Ishikawa (cell line): Measurements from ENCODE around the gene OSBPL10.

Source experiments
- CEBPB ChIP-seq: IDR thresholded peaks from 2 replicates; pipeline ENCODE4 v1.6.1; 2012
- CREB1 ChIP-seq: IDR thresholded peaks from 2 replicates; pipeline ENCODE4 v1.6.1; 2012; ENCODE audit warnings: low read depth
- EGR1 ChIP-seq: IDR thresholded peaks from 2 replicates; pipeline ENCODE4 v1.6.1; 2012
- EP300 ChIP-seq: IDR thresholded peaks from 2 replicates; pipeline ENCODE4 v1.6.1; 2012; ENCODE audit warnings: borderline replicate concordance
- FOXM1 ChIP-seq: IDR thresholded peaks from 2 replicates; pipeline ENCODE4 v1.6.1; 2012; ENCODE audit warnings: low read depth, borderline replicate concordance
- NFIC ChIP-seq: IDR thresholded peaks from 2 replicates; pipeline ENCODE4 v1.6.1; 2012
- RAD21 ChIP-seq: IDR thresholded peaks from 2 replicates; pipeline ENCODE4 v1.6.1; 2012; ENCODE audit warnings: low read depth
- TAF1 ChIP-seq: IDR thresholded peaks from 2 replicates; pipeline ENCODE4 v1.6.1; 2012; ENCODE audit warnings: low read depth, mild to moderate bottlenecking
- TCF12 ChIP-seq: IDR thresholded peaks from 2 replicates; pipeline ENCODE4 v1.6.1; 2012; ENCODE audit warnings: low read depth
- TEAD4 ChIP-seq: IDR thresholded peaks from 2 replicates; pipeline ENCODE4 v1.6.1; 2012
- YY1 ChIP-seq: IDR thresholded peaks from 2 replicates; pipeline ENCODE4 v1.6.1; 2012; ENCODE audit warnings: low read depth
- ZBTB7A ChIP-seq: IDR thresholded peaks from 2 replicates; pipeline ENCODE4 v1.6.1; 2012; ENCODE audit warnings: low read depth
- TF ChIP-seq, protein P1 (sequence below): IDR thresholded peaks from 2 replicates; pipeline ENCODE4 v1.6.1; 2012; ENCODE audit warnings: low read depth, mild to moderate bottlenecking
- TF ChIP-seq, protein P2 (sequence below): IDR thresholded peaks from 2 replicates; pipeline ENCODE4 v1.6.1; 2012
- TF ChIP-seq, protein P3 (sequence below): IDR thresholded peaks from 2 replicates; pipeline ENCODE4 v1.6.1; 2012

Gene OSBPL10

DNA sequence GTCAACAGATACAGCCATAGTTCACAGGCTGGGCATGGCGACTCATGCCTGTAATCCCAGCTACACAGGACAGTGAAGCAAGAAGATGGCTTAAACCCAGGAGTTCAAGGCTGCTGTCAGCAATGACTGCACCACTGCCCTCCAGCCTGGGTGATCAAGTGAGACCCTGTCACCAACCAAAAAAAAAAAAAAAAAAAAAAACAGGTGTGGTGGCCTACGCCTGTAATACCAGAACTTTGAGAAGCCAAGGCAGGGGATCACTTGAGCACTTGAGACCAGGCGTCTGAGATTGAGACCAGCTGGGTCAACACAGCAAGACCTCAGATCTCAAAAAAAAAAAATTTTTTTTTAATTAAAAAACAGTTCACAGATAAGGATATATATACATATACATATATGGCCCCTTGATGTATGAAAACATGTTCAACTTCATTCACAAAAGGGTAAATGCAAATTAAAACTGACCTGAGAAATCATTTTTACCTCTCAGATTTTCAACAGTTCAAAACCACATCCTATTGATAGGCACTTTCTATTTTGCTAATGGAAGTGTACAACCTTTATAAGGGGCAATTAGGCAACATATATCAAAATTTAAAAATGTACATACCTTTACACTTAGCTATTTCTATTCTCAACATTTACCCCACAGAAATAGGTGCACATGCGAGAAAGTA is 51.1 kb downstream of the OSBPL10 start:
- TF ChIP-seq YY1 = no peak
- TF ChIP-seq TCF12 = no peak
- TF ChIP-seq EP300 = no peak
- no peak for TF ChIP-seq TAF1
- TF ChIP-seq, protein P1, sequence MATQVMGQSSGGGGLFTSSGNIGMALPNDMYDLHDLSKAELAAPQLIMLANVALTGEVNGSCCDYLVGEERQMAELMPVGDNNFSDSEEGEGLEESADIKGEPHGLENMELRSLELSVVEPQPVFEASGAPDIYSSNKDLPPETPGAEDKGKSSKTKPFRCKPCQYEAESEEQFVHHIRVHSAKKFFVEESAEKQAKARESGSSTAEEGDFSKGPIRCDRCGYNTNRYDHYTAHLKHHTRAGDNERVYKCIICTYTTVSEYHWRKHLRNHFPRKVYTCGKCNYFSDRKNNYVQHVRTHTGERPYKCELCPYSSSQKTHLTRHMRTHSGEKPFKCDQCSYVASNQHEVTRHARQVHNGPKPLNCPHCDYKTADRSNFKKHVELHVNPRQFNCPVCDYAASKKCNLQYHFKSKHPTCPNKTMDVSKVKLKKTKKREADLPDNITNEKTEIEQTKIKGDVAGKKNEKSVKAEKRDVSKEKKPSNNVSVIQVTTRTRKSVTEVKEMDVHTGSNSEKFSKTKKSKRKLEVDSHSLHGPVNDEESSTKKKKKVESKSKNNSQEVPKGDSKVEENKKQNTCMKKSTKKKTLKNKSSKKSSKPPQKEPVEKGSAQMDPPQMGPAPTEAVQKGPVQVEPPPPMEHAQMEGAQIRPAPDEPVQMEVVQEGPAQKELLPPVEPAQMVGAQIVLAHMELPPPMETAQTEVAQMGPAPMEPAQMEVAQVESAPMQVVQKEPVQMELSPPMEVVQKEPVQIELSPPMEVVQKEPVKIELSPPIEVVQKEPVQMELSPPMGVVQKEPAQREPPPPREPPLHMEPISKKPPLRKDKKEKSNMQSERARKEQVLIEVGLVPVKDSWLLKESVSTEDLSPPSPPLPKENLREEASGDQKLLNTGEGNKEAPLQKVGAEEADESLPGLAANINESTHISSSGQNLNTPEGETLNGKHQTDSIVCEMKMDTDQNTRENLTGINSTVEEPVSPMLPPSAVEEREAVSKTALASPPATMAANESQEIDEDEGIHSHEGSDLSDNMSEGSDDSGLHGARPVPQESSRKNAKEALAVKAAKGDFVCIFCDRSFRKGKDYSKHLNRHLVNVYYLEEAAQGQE = no peak
- no peak for TF ChIP-seq NFIC
- TF ChIP-seq TEAD4 = no peak
- TF ChIP-seq RAD21 = no peak
- TF ChIP-seq ZBTB7A = no peak
- TF ChIP-seq, protein P2, sequence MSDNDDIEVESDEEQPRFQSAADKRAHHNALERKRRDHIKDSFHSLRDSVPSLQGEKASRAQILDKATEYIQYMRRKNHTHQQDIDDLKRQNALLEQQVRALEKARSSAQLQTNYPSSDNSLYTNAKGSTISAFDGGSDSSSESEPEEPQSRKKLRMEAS = no peak
- TF ChIP-seq FOXM1 = no peak
- TF ChIP-seq, protein P3, sequence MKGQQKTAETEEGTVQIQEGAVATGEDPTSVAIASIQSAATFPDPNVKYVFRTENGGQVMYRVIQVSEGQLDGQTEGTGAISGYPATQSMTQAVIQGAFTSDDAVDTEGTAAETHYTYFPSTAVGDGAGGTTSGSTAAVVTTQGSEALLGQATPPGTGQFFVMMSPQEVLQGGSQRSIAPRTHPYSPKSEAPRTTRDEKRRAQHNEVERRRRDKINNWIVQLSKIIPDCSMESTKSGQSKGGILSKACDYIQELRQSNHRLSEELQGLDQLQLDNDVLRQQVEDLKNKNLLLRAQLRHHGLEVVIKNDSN = no peak
- TF ChIP-seq EGR1 = no peak
- no peak for TF ChIP-seq CREB1
- TF ChIP-seq CEBPB = no peak

DNA sequence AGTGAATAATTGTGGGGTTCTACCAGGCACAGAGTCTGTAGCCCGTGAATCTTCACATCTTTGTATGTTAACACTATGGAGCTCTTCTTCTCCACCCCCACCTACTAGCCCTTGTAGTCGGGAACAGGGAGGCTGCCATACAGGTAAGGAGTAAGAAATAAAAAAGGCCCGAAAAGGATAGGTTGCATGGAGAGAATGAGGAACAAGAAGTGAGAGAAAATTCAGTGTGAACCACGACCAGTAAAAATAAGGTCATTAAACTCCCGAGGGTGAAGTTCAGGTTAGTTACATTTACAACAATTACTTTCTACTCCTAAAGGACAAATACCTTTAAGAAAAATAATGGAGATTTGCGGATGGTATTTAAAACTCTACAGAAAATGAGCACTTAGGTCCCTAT is 53.3 kb downstream of the OSBPL10 start:
- TF ChIP-seq EP300 = no peak
- TF ChIP-seq, protein P2 = no peak
- TF ChIP-seq TCF12 = no peak
- TF ChIP-seq EGR1 = no peak

DNA sequence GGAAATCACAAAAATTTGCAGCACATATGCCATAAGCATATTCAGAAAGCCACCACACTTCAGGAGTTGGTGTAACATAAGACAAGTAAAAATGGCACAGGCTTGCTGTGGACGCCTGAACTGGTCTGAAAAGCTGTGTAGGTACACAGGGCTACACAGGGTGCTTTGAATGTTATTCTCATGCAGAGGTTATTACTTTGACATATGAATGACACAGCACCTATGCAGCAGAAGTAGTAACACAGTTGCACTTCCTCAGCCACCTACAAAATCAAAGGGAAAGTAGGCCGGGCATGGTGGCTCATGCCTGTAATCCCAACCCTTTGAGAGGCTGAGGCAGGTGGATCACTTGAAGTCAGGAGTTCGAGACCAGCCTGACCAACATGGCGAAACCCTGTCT is 54.5 kb downstream of the OSBPL10 start:
- TF ChIP-seq CREB1 = no peak
- no peak for TF ChIP-seq TCF12
- no peak for TF ChIP-seq TAF1
- no peak for TF ChIP-seq NFIC
- no peak for TF ChIP-seq ZBTB7A
- TF ChIP-seq, protein P3 = no peak
- no peak for TF ChIP-seq EGR1
- no peak for TF ChIP-seq FOXM1
- TF ChIP-seq, protein P1 = no peak
- TF ChIP-seq, protein P2 = no peak

DNA sequence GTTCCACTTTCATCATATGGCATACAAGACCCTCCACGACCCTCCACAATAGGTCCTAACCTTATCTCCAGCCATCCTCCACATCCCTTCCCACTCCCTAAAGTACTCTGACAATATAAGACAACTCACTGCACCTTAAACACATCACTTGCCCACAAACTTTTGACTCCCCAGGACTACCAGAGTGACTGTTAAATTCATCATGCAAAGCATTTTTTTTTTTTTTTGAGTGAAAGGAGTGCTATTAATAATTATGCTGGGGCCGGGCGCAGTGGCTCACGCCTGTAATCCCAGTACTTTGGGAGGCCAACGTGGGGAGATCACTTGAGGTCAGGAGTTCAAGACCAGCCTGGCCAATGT is 55.8 kb downstream of the OSBPL10 start:
- TF ChIP-seq CREB1 (no peak), NFIC (no peak), RAD21 (no peak), TAF1 (no peak), CEBPB (no peak), TCF12 (no peak), FOXM1 (no peak), ZBTB7A (no peak)
- TF ChIP-seq, protein P2 = no peak
- TF ChIP-seq, protein P3 = no peak

DNA sequence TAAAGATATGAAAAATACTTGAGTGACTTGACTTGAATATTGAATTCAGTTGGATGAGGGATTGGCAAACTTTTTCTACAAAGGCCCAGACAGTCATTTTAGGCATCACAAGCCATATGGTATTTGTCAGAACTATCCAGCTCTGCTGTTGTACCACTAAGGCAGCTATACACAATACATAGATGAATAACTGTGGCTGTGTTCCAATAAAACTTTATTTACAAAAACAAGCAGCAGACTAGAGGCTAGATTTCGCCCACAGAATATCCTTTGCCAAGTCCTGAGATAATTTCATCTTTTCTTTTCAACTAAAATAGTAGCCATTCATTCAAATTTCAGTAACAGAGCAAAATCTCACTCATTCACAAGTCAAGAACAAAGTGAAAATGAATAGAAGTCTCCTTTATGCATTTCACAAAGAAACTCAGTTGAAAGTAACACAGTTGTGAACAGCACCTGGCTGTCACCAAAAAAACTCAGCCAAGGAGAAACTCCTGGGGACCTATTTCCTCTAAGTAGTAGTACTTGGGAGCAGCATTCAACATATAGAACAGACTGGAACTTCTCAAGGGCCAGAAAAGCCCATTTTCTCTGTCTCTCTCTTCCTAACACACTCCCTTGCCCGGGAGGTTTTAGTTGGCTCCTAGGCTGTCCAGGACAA is 56.3 kb downstream of the OSBPL10 start:
- TF ChIP-seq FOXM1 = no peak
- no peak for TF ChIP-seq TCF12
- no peak for TF ChIP-seq TAF1
